ENCODE measurements around the gene CPNE1.

GRCh38 chr20:35653430-35653734 is 11.3 kb downstream of the CPNE1 start:
- TF ChIP-seq, protein P1, sequence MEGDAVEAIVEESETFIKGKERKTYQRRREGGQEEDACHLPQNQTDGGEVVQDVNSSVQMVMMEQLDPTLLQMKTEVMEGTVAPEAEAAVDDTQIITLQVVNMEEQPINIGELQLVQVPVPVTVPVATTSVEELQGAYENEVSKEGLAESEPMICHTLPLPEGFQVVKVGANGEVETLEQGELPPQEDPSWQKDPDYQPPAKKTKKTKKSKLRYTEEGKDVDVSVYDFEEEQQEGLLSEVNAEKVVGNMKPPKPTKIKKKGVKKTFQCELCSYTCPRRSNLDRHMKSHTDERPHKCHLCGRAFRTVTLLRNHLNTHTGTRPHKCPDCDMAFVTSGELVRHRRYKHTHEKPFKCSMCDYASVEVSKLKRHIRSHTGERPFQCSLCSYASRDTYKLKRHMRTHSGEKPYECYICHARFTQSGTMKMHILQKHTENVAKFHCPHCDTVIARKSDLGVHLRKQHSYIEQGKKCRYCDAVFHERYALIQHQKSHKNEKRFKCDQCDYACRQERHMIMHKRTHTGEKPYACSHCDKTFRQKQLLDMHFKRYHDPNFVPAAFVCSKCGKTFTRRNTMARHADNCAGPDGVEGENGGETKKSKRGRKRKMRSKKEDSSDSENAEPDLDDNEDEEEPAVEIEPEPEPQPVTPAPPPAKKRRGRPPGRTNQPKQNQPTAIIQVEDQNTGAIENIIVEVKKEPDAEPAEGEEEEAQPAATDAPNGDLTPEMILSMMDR (IDR thresholded peaks at IDR 0.05) = no peak
- TF ChIP-seq POLR2A (IDR thresholded peaks at IDR 0.05) = no peak
